ENCODE results near the gene POLR3K. TPM values are rescaled to one million over a fixed set of nuclear protein-coding genes. Genes with fewer than 3 reads are reported as not detected.
"Not testable (repeated sequence)": the region's sequence is repeated elsewhere in the genome, so short reads cannot be mapped to it uniquely, and the experiment has no call there.

POLR3K gene
- total RNA-seq, 2 donors from 2014 or later, result 8.5 to 23.6 TPM

DNA sequence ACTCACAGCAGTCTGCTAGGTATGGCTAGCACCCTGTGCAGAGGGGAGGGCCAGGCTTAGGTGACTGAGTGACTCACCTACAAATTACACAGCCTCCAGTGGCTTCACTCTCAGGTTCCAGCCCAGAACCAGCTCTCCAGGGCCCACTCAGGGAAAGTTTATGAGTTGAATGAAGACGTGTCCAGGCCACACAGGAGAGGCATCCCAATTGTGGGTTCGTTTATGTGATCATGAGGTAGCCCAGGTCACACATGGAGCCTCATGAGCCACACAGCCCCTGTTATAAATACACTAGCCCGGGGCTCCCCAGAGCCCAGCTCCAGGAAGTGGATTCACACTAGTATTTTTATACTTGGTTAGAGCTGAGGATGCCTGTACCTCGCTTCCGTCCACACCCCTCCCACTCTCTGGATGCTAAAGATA, 27.5 kb downstream of the POLR3K start:
- DNase-seq; H3K27me3 ChIP-seq; H3K27ac ChIP-seq; H3K4me3 ChIP-seq; H3K4me1 ChIP-seq; H3K9ac ChIP-seq (ENCODE audit: low read depth in 2 of 2, low read length in 2 of 2); H3K36me3 ChIP-seq; intact Hi-C loops (cut with DNase I); H3K9me3 ChIP-seq: not testable (repeated sequence)

DNA sequence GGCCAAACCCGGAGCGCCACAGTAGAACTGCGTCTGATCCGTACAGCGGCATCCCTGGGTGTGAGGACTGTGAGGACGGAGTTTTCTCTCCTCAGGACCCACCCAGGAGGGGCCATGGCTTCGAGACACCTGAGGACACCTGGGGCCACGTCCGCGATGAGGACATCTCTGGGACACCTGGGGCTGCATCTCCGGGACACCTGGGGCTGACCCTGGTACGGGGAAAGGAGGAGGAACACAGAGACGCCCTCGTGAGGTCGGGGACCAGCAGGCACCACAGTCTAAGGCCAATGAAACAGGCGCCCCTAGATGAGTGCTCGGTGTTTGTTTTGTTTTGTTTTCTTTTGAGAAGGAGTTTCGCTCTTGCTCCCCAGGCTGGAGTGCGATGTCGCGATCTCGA, 29.3 kb downstream of the POLR3K start:
- DNase-seq; intact Hi-C loops (cut with DNase I); H3K27ac ChIP-seq; H3K4me1 ChIP-seq; H3K27me3 ChIP-seq; H3K36me3 ChIP-seq; H3K9ac ChIP-seq (ENCODE audit: low read depth in 2 of 2, low read length in 2 of 2); H3K4me3 ChIP-seq; H3K9me3 ChIP-seq: not testable (repeated sequence)

DNA sequence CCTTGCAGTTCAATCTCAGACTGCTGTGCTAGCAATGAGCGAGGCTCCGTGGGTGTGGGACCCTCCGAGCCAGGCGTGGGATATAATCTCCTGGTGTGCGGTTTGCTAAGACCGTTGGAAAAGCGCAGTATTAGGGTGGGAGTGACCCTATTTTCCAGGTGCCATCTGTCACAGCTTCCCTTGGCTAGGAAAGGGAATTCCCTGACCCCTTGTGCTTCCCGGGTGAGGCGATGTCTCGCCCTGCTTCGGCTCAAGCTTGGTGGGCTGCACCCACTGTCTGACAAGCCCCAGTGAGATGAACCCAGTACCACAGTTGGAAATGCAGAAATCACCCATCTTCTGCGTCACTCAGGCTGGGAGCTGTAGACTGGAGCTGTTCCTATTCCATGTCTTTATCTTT, 32.5 kb downstream of the POLR3K start:
- H3K4me1 ChIP-seq; H3K9me3 ChIP-seq; H3K27me3 ChIP-seq; H3K4me3 ChIP-seq; H3K36me3 ChIP-seq; H3K27ac ChIP-seq; H3K9ac ChIP-seq (ENCODE audit: low read depth in 2 of 2, low read length in 2 of 2); intact Hi-C loops (cut with DNase I); DNase-seq: not testable (repeated sequence)

DNA sequence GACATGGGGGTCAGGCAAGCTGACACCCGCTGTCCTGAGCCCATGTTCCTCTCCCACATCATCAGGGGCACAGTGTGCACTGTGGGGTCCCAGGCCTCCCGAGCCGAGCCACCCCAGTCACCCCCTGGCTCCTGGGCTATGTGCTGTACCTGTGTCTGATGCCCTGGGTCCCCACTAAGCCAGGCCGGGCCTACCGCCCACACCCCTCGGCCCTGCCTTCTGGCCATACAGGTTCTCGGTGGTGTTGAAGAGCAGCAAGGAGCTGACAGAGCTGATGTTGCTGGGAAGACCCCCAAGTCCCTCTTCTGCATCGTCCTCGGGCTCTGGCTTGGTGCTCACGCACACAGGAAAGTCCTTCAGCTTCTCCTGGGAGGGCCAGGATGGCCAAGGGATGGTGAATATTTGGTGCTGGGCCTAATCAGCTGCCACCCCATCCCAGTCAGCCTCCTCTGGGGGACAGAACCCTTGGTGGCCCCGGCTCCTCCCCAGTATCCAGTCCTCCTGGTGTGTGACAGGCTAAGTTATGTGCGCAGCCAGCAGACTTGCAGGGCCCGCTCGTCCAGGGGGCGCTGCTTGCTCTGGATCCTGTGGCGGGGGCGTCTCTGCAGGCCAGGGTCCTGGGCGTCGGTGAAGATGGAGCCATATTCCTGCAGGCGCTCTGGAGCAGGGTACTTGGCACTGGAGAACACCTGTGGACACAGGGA, 36.2 kb downstream of the POLR3K start:
- H3K9me3 ChIP-seq; DNase-seq; H3K4me3 ChIP-seq; H3K4me1 ChIP-seq; H3K27ac ChIP-seq; H3K36me3 ChIP-seq; H3K27me3 ChIP-seq; intact Hi-C loops (cut with DNase I); H3K9ac ChIP-seq (ENCODE audit: low read depth in 2 of 2, low read length in 2 of 2): not testable (repeated sequence)

DNA sequence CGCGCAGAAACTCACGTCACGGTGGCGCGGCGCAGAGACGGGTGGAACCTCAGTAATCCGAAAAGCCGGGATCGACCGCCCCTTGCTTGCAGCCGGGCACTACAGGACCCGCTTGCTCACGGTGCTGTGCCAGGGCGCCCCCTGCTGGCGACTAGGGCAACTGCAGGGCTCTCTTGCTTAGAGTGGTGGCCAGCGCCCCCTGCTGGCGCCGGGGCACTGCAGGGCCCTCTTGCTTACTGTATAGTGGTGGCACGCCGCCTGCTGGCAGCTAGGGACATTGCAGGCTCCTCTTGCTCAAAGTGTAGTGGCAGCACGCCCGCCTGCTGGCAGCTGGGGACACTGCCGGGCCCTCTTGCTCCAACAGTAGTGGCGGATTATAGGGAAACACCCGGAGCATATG, 42.6 kb downstream of the POLR3K start:
- H3K4me3 ChIP-seq; H3K9ac ChIP-seq (ENCODE audit: low read depth in 2 of 2, low read length in 2 of 2); H3K4me1 ChIP-seq; H3K36me3 ChIP-seq; intact Hi-C loops (cut with DNase I); H3K9me3 ChIP-seq; H3K27ac ChIP-seq; H3K27me3 ChIP-seq: not testable (repeated sequence)
- TF ChIP-seq, protein P1, sequence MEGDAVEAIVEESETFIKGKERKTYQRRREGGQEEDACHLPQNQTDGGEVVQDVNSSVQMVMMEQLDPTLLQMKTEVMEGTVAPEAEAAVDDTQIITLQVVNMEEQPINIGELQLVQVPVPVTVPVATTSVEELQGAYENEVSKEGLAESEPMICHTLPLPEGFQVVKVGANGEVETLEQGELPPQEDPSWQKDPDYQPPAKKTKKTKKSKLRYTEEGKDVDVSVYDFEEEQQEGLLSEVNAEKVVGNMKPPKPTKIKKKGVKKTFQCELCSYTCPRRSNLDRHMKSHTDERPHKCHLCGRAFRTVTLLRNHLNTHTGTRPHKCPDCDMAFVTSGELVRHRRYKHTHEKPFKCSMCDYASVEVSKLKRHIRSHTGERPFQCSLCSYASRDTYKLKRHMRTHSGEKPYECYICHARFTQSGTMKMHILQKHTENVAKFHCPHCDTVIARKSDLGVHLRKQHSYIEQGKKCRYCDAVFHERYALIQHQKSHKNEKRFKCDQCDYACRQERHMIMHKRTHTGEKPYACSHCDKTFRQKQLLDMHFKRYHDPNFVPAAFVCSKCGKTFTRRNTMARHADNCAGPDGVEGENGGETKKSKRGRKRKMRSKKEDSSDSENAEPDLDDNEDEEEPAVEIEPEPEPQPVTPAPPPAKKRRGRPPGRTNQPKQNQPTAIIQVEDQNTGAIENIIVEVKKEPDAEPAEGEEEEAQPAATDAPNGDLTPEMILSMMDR (IDR thresholded peaks at IDR 0.05), result peak; percentile 51
- peak; percentile 98 for DNase-seq

DNA sequence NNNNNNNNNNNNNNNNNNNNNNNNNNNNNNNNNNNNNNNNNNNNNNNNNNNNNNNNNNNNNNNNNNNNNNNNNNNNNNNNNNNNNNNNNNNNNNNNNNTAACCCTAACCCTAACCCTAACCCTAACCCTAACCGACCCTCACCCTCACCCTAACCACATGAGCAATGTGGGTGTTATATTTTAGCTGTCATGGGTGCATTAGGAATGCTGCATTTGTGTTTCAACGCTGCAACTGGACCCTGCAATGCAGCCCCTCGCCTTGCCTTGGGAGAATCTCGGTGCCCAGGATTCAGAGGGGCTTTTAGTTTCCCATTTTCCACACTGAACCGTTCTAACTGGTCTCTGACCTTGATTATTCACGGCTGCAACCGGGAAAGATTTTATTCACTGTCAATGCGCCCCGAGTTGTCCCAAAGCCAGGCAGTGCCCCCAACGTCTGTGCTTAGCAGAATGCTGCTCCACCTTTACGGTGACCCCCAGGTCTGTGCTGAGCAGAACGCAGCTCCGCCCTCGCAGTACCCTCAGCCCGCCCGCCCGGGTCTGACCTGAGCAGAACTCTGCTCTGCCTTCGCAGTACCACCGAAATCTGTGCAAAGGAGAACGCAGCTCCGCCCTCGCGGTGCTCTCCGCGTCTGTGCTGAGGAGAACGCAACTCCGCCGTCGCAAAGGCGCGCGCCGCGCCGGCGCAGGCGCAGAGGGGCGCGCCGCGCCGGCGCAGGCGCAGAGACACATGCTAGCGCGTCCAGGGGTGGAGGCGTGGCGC, 43.3 kb downstream of the POLR3K start:
- no peak overlapping the region for H3K27ac ChIP-seq
- H3K4me3 ChIP-seq, result no peak overlapping the region
- no peak overlapping the region for H3K9ac ChIP-seq (ENCODE audit: low read depth in 2 of 2, low read length in 2 of 2)
- H3K4me1 ChIP-seq, result no peaks in the 10 kb centered on the region
- no peak for DNase-seq
- no peaks in the 10 kb centered on the region for H3K36me3 ChIP-seq
- intact Hi-C loops (cut with DNase I), result no loop called here
- TF ChIP-seq, protein P1 (IDR thresholded peaks at IDR 0.05), result no peak
- H3K27me3 ChIP-seq, result no peaks in the 10 kb centered on the region
- H3K9me3 ChIP-seq, result no peaks in the 10 kb centered on the region

Small RNA genes lying within 50 kb of the gene (microRNA-seq; reads per million reads assigned to microRNA genes)
- not detected for gene MIR6859-4

Other genes with a start within 250 kb of the POLR3K start
- gene SNRNP25, start 220 bp upstream of the POLR3K start, total RNA-seq, result 10 to 100 TPM; 20.6 to 48.3 TPM
- 10 to 100 TPM; 28.6 to 35.3 TPM for gene RHBDF1, start 19.0 kb upstream of the POLR3K start, total RNA-seq
- gene MPG, start 24.6 kb upstream of the POLR3K start, total RNA-seq, result 10 to 100 TPM; 39.3 to 42.1 TPM
- gene NPRL3, start 85.1 kb upstream of the POLR3K start, total RNA-seq, result 10 to 100 TPM; 13.4 to 26.4 TPM
- gene HBZ, start 99.0 kb upstream of the POLR3K start, total RNA-seq, result 1 to 10 TPM in 1 of 2 donors, not detected in 1; 1.4 TPM
- gene HBM, start 112.4 kb upstream of the POLR3K start, total RNA-seq, result not detected
- 10 to 100 TPM in 1 of 2 donors, 1 to 10 TPM in 1; 3.5 to 64.9 TPM for gene HBA2, start 119.3 kb upstream of the POLR3K start, total RNA-seq
- gene HBA1, start 123.1 kb upstream of the POLR3K start, total RNA-seq, result 10 to 100 TPM in 1 of 2 donors, 1 to 10 TPM in 1; 7.4 to 50.3 TPM
- gene HBQ1, start 126.9 kb upstream of the POLR3K start, total RNA-seq, result not detected
- gene LUC7L, start 175.8 kb upstream of the POLR3K start, total RNA-seq, result 10 to 100 TPM; 37.1 to 55.4 TPM
- 100 to 1,000 TPM; 105 to 124 TPM for gene FAM234A, start 181.2 kb upstream of the POLR3K start, total RNA-seq
- 1 to 10 TPM; 2.9 to 4.0 TPM for gene RGS11, start 222.3 kb upstream of the POLR3K start, total RNA-seq
- gene ARHGDIG, start 227.0 kb upstream of the POLR3K start, total RNA-seq, result 10 to 100 TPM in 1 of 2 donors, 1 to 10 TPM in 1; 1.8 to 20.0 TPM
- 1 to 10 TPM; 1.4 to 2.6 TPM for gene PDIA2, start 229.6 kb upstream of the POLR3K start, total RNA-seq